GM10248 (cell line): ENCODE data around the gene ASXL1.

Source experiments
- CTCF ChIA-PET: fragments of 300-600 bp; sonication (Branson Sonifier 250); formaldehyde crosslinking; extraction: SDS; loops from one replicate; lab custom pipeline; 2021; ENCODE audit warnings: antibody characterized with exemption; lab: Yijun Ruan, JAX
- POLR2A ChIA-PET: fragments of 350-650 bp; sonication (Branson Sonifier 250); formaldehyde crosslinking; extraction: SDS; loops from one replicate; lab custom pipeline; 2020; ENCODE audit warnings: antibody characterized with exemption; lab: Yijun Ruan, JAX
- DNase-seq: peaks from one replicate; pipeline ENCODE4 v3.0.0; 2012; ENCODE audit errors: extremely low spot score
- TF ChIP-seq, protein P1 (sequence below): IDR thresholded peaks from 2 replicates; pipeline ENCODE4 v1.5.1; 2012; ENCODE audit warnings: mild to moderate bottlenecking, low read depth; ENCODE audit errors: extremely low read depth, missing control alignments, control extremely low read depth

The ASXL1 gene

DNA sequence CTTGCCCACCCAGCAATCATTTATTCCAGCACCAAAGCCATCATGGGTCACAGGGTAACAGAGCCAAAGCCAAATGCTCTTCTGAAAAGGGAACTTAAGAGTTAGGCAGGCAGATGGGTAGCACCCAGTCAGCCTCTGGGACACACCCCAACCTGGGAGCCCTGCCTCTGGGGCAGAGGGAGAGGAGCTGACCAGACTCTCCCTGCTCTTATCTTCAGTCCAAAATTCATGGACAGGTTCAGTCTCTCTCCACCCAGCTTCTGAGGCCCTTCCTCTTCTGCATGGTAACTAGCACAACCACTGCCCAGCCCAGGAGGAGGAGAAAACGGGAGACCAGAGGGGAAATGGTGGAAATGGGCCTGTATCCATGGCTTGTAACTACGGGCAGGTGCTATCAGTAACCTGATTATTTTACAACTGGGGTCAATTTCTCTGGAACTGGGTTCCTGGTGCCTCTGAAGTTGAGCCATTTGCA is 121.6 kb downstream of the ASXL1 start:
- DNase-seq = no peak
- POLR2A ChIA-PET = no interaction called here
- CTCF ChIA-PET = interaction anchor here (1.8 to 2.2 kb wide), 2 partner anchors 18 to 24 kb away, joined by 4 to 7 read pairs; no protein-coding TSS in a partner anchor
- TF ChIP-seq, protein P1, sequence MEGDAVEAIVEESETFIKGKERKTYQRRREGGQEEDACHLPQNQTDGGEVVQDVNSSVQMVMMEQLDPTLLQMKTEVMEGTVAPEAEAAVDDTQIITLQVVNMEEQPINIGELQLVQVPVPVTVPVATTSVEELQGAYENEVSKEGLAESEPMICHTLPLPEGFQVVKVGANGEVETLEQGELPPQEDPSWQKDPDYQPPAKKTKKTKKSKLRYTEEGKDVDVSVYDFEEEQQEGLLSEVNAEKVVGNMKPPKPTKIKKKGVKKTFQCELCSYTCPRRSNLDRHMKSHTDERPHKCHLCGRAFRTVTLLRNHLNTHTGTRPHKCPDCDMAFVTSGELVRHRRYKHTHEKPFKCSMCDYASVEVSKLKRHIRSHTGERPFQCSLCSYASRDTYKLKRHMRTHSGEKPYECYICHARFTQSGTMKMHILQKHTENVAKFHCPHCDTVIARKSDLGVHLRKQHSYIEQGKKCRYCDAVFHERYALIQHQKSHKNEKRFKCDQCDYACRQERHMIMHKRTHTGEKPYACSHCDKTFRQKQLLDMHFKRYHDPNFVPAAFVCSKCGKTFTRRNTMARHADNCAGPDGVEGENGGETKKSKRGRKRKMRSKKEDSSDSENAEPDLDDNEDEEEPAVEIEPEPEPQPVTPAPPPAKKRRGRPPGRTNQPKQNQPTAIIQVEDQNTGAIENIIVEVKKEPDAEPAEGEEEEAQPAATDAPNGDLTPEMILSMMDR = no peak

DNA sequence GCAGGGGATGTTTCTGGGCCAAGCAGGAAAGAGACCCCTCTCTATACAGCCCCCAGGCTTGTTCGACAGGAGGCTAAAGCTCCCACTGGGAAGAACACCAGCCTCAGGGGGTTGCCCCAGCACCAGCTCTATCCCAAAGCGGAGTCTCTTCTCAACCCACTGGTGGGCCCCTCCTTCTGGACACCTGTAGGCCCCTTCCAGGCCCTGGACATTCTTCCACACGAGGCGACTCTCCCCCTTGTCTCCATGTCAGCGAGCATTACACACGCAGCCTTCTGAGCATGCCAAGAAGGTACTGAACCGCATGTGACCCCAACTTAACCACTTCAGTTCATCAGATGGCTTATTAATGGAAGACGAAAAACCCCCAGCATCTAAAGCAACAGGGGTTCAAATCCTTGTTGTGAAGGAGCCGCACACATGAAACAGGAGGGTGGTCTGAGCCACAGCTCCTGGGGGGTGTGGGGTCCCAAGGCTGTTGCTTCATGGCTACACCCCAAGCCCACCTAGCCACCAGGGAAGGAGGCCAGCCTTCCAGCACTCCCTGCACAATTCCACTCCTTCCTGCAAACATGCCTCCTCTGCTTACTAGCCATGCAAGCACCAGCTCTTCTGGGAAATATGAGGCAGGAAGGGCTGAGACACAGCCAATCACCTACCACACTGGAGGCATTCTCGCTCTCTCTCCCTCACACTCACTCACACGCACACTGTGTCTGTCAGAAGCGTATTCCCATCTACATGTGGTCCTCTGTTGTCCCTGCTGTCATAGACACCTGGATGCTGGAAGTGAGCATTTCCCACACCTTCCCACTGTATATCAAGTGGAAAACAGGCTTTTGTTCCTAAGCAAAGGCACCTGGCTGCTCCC is 122.5 kb downstream of the ASXL1 start:
- no peak for DNase-seq
- POLR2A ChIA-PET = no interaction called here
- CTCF ChIA-PET = interaction anchor here (0.7 to 2.2 kb wide), 3 partner anchors 18 to 25 kb away, joined by 3 to 7 read pairs (median 4); no protein-coding TSS in a partner anchor

DNA sequence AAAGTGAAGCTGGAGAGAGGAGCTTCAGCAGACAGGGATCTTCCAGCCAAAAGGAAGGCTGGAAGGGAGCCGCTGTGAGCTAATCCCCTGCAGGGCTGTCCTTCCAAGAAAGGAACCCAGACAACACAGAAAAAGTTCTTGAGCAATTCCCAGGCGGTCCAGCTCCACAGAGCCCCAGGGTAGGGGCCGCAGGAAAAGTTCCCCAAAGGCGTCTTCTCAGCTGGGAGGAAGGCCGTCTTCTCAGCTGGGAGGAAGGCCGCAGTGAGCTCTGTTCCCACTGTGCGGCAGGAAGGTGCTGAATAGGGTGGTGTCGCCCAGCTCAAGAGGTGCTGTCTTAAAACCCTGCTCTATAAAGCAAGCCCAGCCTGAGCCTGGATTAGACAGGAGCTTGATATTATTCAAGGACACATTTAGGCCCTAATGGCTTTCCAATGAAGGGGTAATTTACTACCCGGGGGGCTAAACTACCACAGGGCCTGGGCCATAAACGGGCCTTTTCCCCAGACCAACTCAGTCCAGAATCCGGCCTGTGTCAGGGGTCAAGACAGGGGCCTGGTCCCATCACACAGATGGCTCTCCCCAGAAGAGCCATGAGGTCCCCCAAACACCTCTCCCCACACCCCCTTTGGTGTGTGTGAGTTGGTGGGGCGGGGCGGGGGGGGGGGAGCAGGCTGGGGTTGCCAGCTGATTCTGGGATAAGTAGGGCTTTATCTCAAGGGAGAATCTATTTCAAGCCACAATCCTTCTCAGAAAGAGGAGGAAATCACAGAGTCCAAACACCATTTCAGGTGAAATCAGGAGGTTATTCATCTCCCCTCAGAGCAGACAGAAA is 123.4 kb downstream of the ASXL1 start:
- ChIA-PET POLR2A (no interaction called here), CTCF (interaction anchor here (0.7 kb wide), 1 partner anchor 20 kb away, joined by 3 read pairs; no protein-coding TSS in a partner anchor)
- TF ChIP-seq, protein P1 = no peak
- no peak for DNase-seq

More for the DNA sequence above, 122.5 kb downstream of the ASXL1 start:
- TF ChIP-seq, protein P1 = no peak

DNA sequence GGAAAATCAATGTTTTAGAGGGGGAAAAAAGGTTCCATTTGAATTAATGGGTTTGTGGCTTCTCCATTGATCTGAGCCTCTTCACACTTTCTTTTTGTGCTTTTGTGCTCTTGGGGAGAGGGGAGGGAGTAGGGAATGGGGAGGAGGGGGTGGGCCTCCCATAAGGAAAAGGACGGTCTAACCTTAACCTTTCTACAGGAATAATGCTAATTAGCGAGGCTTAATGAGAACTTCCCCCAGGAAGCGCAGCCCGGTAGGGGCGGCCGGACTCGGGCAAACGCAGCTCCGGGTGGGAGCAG is 124.0 kb downstream of the ASXL1 start:
- CTCF ChIA-PET = no interaction called here
- TF ChIP-seq, protein P1 = no peak
- DNase-seq = no peak
- POLR2A ChIA-PET = no interaction called here

DNA sequence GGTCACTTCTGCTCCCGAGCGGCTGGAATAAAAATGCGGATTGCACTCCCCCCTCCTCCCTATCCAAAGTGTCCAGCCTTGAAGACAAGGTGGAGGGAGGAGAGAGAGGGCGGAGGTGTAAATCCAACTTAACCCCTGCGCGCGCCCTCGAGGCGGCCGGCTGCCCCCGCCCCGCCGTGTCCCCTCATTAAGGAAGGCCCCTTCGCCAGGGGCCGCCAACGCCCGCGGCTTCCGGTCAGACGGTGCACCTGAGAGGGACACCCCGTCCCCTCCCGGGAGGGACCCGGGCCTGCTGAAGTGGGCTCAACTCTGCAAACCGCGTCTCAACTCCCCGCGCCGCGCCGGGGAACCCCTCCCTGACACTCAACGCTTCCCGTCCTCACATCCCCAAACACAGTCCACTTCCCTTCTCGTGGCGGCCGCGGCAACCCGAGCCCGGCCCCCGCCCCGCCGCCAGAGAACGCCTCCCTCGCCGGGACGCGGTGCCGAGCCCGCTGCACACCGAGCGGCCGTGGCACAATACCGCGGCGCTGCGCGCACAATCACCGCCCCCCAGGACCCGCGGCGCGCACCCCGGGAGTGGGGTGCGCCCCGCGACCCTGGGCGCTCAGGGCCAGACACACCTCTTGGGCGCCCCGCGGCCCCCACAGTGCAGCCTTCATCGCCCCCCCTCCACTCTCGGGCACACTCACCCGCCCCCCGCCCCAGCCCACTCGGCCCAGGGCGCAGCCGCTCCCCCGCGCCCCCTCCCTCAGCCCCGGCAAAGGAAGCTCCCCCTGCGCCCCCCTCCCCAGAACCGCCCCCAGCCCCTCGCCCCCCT is 124.5 kb downstream of the ASXL1 start:
- CTCF ChIA-PET = no interaction called here
- TF ChIP-seq, protein P1 = no peak
- POLR2A ChIA-PET = no interaction called here
- no peak for DNase-seq
